HepG2 (cell line): Measurements from ENCODE around the gene DLG2. TPM values are rescaled to one million over a fixed set of nuclear protein-coding genes. Genes with fewer than 3 reads are reported as not detected.

Source experiments
- ATAC-seq: fragments of 200-7000 bp; cut with Tn5 transposase; 3 replicates; pipeline ENCODE4 v1.9.1; 2020; ENCODE audit warnings: mild to moderate bottlenecking, moderate library complexity
- BruUV-seq: library from RNA; stranded (reverse); fragments of 400-500 nt; replicated peaks from 2 replicates; lab custom pipeline; 2021; lab: Mats Ljungman, UMichigan
- CTCF ChIA-PET: fragments of 300-600 bp; formaldehyde crosslinking; extraction: SDS; loops from one replicate; lab custom pipeline; 2021; ENCODE audit warnings: low total read pairs, inconsistent platforms, low intra/inter-chr PET ratio; lab: Yijun Ruan, JAX
- POLR2A ChIA-PET: fragments of 350-600 bp; sonication (Branson Sonifier 250); formaldehyde crosslinking; loops from one replicate; lab custom pipeline; 2020; ENCODE audit warnings: antibody characterized with exemption, inconsistent platforms; lab: Yijun Ruan, JAX
- DNase-seq: peaks from one replicate; pipeline ENCODE4 v3.0.0-alpha.2; 2015; ENCODE audit warnings: low spot score
- FAIRE-seq: peaks from 3 replicates; lab custom pipeline; 2011; peaks lifted over from hg19 to GRCh38; lab: Jason Lieb, UNC
- H2AFZ ChIP-seq: one replicate; pipeline ENCODE4 v1.6.1; 2011; ENCODE audit warnings: low read length, inconsistent platforms
- H3K27ac ChIP-seq: fragments of 300-600 bp; 3 replicates; pipeline ENCODE4 v1.8.0; 2011; ENCODE audit warnings: mixed run types, mild to moderate bottlenecking, mixed read lengths, low read length, inconsistent platforms; ENCODE audit not compliant: insufficient read depth; ENCODE audit errors: extremely low read length
- H3K27me3 ChIP-seq, 2 experiments: fragments of 200-600 bp in 1 of 2; 2 replicates in 1 of 2; 3 replicates in 1 of 2; pipeline versions ENCODE4 v1.6.0 to v1.8.0; 2011; ENCODE audit warnings: low read length in 2 of 2, mild to moderate bottlenecking in 2 of 2, moderate library complexity in 2 of 2, inconsistent platforms in 1 of 2; ENCODE audit not compliant: insufficient read depth in 2 of 2, control insufficient read depth in 1 of 2
- H3K36me3 ChIP-seq, 2 experiments: fragments of 200-600 bp in 1 of 2; replicated peaks in 1 of 2; 2 replicates in 1 of 2; 3 replicates in 1 of 2; pipeline versions ENCODE4 v1.5.1 to v1.8.0; 2011; ENCODE audit warnings: low read length in 2 of 2, inconsistent platforms in 1 of 2; ENCODE audit not compliant: insufficient read depth in 2 of 2, control insufficient read depth in 1 of 2
- H3K4me1 ChIP-seq: 2 replicates; pipeline ENCODE4 v1.5.1; 2012; ENCODE audit warnings: low read length, inconsistent platforms; ENCODE audit not compliant: insufficient read depth
- H3K4me2 ChIP-seq: 2 replicates; pipeline ENCODE4 v1.6.0; 2011; ENCODE audit warnings: low read depth, low read length, inconsistent platforms
- H3K4me3 ChIP-seq, 3 experiments: fragments of 200-600 bp in 1 of 3; sonication (generic), shearing (Covaris generic) in 1 of 3; replicated peaks in 1 of 3; 2 replicates each; pipeline ENCODE4 v1.5.1; 2011 to 2016; ENCODE audit warnings: low read length in 3 of 3, inconsistent platforms in 2 of 3, low read depth in 2 of 3, mild to moderate bottlenecking in 2 of 3, control low read depth in 1 of 3, mixed read lengths in 1 of 3; ENCODE audit not compliant: insufficient read depth in 1 of 3
- H3K79me2 ChIP-seq: one replicate; pipeline ENCODE4 v1.6.1; 2011; ENCODE audit warnings: low read length, inconsistent platforms; ENCODE audit not compliant: insufficient read depth
- H3K9ac ChIP-seq: 2 replicates; pipeline ENCODE4 v1.6.0; 2011; ENCODE audit warnings: mild to moderate bottlenecking, low read depth, low read length, inconsistent platforms; ENCODE audit not compliant: insufficient read depth
- H3K9me3 ChIP-seq: 2 replicates; pipeline ENCODE4 v1.5.1; 2012; ENCODE audit warnings: mild to moderate bottlenecking, low read length
- H4K20me1 ChIP-seq: 2 replicates; pipeline ENCODE4 v1.6.0; 2011; ENCODE audit warnings: inconsistent platforms, mild to moderate bottlenecking, low read length, moderate library complexity; ENCODE audit not compliant: insufficient read depth
- BCLAF1 ChIP-seq: fragments of 450-650 bp; IDR thresholded peaks from 2 replicates; pipeline ENCODE4 v1.6.1; 2017; ENCODE audit warnings: mild to moderate bottlenecking
- HMG20B ChIP-seq: conservative IDR thresholded peaks from 2 replicates; pipeline ENCODE4 v1.6.1; 2016; ENCODE audit warnings: missing genetic modification reagents, missing compliant biosample characterization
- HNRNPLL ChIP-seq: fragments of 200-400 bp; formaldehyde crosslinking; IDR thresholded peaks from 2 replicates; pipeline ENCODE4 v1.6.1; 2017; ENCODE audit warnings: mild to moderate bottlenecking, low read depth, low read length; ENCODE audit not compliant: poor library complexity, severe bottlenecking
- JUN ChIP-seq: sonication (generic); formaldehyde crosslinking; IDR thresholded peaks from 2 replicates; pipeline ENCODE4 v1.4.0; 2020; ENCODE audit warnings: mild to moderate bottlenecking, missing genetic modification reagents
- NFYC ChIP-seq: IDR thresholded peaks from 2 replicates; pipeline ENCODE4 v1.6.1; 2016; ENCODE audit warnings: missing genetic modification reagents, missing compliant biosample characterization
- PAWR ChIP-seq: sonication (generic); formaldehyde crosslinking; IDR thresholded peaks from 2 replicates; pipeline ENCODE4 v1.4.0; 2020; ENCODE audit warnings: missing genetic modification reagents, mild to moderate bottlenecking, borderline replicate concordance
- RBAK ChIP-seq: sonication (generic); formaldehyde crosslinking; IDR thresholded peaks from 2 replicates; pipeline ENCODE4 v1.5.1; 2020; ENCODE audit warnings: mild to moderate bottlenecking, missing genetic modification reagents
- RBFOX2 ChIP-seq: fragments of 200-400 bp; formaldehyde crosslinking; IDR thresholded peaks from 2 replicates; pipeline ENCODE4 v1.6.1; 2017; ENCODE audit warnings: low read depth, mild to moderate bottlenecking, low read length
- TGIF2 ChIP-seq: IDR thresholded peaks from 2 replicates; pipeline ENCODE4 v1.6.1; 2016; ENCODE audit warnings: control low read depth, missing compliant biosample characterization
- ZBTB43 ChIP-seq: sonication (generic); formaldehyde crosslinking; conservative IDR thresholded peaks from 2 replicates; pipeline ENCODE4 v1.4.0; 2020; ENCODE audit warnings: missing genetic modification reagents
- ZNF101 ChIP-seq: sonication (generic); formaldehyde crosslinking; IDR thresholded peaks from 2 replicates; pipeline ENCODE4 v1.4.0; 2020; ENCODE audit warnings: mild to moderate bottlenecking, low read depth, missing genetic modification reagents, borderline replicate concordance
- ZNF329 ChIP-seq: sonication (generic); formaldehyde crosslinking; IDR thresholded peaks from 2 replicates; pipeline ENCODE4 v1.9.0; 2021; ENCODE audit warnings: low read depth, mild to moderate bottlenecking, missing genetic modification reagents
- ZNF576 ChIP-seq: sonication (generic); formaldehyde crosslinking; IDR thresholded peaks from 2 replicates; pipeline ENCODE4 v1.4.0; 2020; ENCODE audit warnings: mild to moderate bottlenecking, missing genetic modification reagents
- ZNF619 ChIP-seq: sonication (generic); formaldehyde crosslinking; IDR thresholded peaks from 2 replicates; pipeline ENCODE4 v1.4.0; 2020; ENCODE audit warnings: mild to moderate bottlenecking, missing genetic modification reagents
- ZNF703 ChIP-seq: sonication (generic); formaldehyde crosslinking; IDR thresholded peaks from 2 replicates; pipeline ENCODE4 v1.5.1; 2020; ENCODE audit warnings: missing genetic modification reagents, mild to moderate bottlenecking, moderate library complexity, borderline replicate concordance
- WGBS: methylation state at CpG from one replicate; pipeline ENCODE4 v1.1.6; 2017; ENCODE audit warnings: low lambda C conversion rate; 5-methylcytosine and 5-hydroxymethylcytosine counted together
- in situ Hi-C: cut with HindIII; loops from 2 replicates; pipeline ENCODE4 v1.10.0; 2017; ENCODE audit warnings: low pct_unique_long_range_greater_than_20kb; ENCODE audit not compliant: extremely low pct_ligation_motif_present
- intact Hi-C: fragments of 100-400 bp; cut with micrococcal nuclease; formaldehyde crosslinking; loops from one replicate; pipeline ENCODE4 v1.10.0; 2022; ENCODE audit not compliant: unreplicated experiment
- polyA plus RNA-seq, 8 experiments: library from polyadenylated mRNA; depleted of rRNA in 3 of 8; stranded (reverse) in 7 of 8; unstranded in 1 of 8; fragments of >200 nt; fragmentation: Illumina TruSeq in 4 of 8; extraction: Trizol in 4 of 8; gene quantifications; 2 replicates each; pipeline versions ENCODE4 v1.2.1 to v1.2.3, GENCODE V29; 2011 to 2016; ENCODE audit warnings: low read depth in 4 of 8, missing spikeins in 1 of 8, mixed read lengths in 1 of 8; ENCODE audit not compliant: insufficient read depth in 1 of 8
- total RNA-seq, 5 experiments: library from RNA; depleted of rRNA; stranded (reverse); fragments of >200 nt; fragmentation: Illumina TruSeq; extraction: Trizol; gene quantifications; 2 replicates each; pipeline ENCODE4 v1.2.3, GENCODE V29; 2016; ENCODE audit warnings: low read depth in 1 of 5

DLG2 gene
- total and polyA plus RNA-seq, 2 of the 13 experiments (the other 11 are each of a cell fraction or from before 2014, with no cell fraction given) = 0.46 to 1.0 TPM

GRCh38 chr11:85042361-85042760 is 584.8 kb downstream of the DLG2 start:
- ChIA-PET POLR2A (no interaction called here), CTCF (no interaction called here)
- Histone ChIP-seq H3K9me3 (no peaks in the 10 kb centered on the region), H3K36me3 (no peaks in the 10 kb centered on the region), H3K27ac (no peak overlapping the region), H2AFZ (no peak overlapping the region), H3K4me1 (no peaks in the 10 kb centered on the region), H3K4me3 (no peak overlapping the region), H4K20me1 (no peaks in the 10 kb centered on the region), H3K9ac (no peak overlapping the region), H3K27me3 (no peaks in the 10 kb centered on the region), H3K4me2 (no peak overlapping the region), H3K79me2 (no peaks in the 10 kb centered on the region)
- no TSS peak for BruUV-seq
- no peak for FAIRE-seq
- intact Hi-C loops (no loop called here), in situ Hi-C loops (no loop called here)
- no peak for ATAC-seq
- DNase-seq = no peak
- TF ChIP-seq NFYC = no peak
- TF ChIP-seq HMG20B = no peak
- no peak for TF ChIP-seq RBFOX2
- TF ChIP-seq ZNF101 (CRISPR knock-in tag) = no peak

GRCh38 chr11:85040166-85040565 is 587.0 kb downstream of the DLG2 start:
- Histone ChIP-seq H3K4me1 (no peaks in the 10 kb centered on the region), H2AFZ (no peak overlapping the region), H3K9me3 (no peaks in the 10 kb centered on the region), H3K4me3 (no peak overlapping the region), H3K79me2 (no peaks in the 10 kb centered on the region), H3K36me3 (no peaks in the 10 kb centered on the region), H4K20me1 (no peaks in the 10 kb centered on the region), H3K4me2 (no peak overlapping the region), H3K27me3 (no peaks in the 10 kb centered on the region), H3K9ac (no peak overlapping the region), H3K27ac (no peak overlapping the region)
- FAIRE-seq (no peak), DNase-seq (no peak), ATAC-seq (no peak)
- intact Hi-C loops = no loop called here
- ChIA-PET POLR2A (no interaction called here), CTCF (no interaction called here)
- 0% methylated on average over 2 of the region's 2 CpGs for WGBS
- no TSS peak for BruUV-seq
- in situ Hi-C loops = no loop called here
- no peak for TF ChIP-seq TGIF2 (CRISPR knock-in tag)
- no peak for TF ChIP-seq ZNF576 (CRISPR knock-in tag)
- TF ChIP-seq PAWR (CRISPR knock-in tag) = no peak
- no peak for TF ChIP-seq HNRNPLL
- no peak for TF ChIP-seq RBAK
- TF ChIP-seq JUN (CRISPR knock-in tag) = no peak
- TF ChIP-seq ZNF329 (CRISPR knock-in tag) = no peak
- no peak for TF ChIP-seq BCLAF1
- TF ChIP-seq ZBTB43 (CRISPR knock-in tag) = no peak
- no peak for TF ChIP-seq ZNF619 (CRISPR knock-in tag)
- TF ChIP-seq ZNF703 (CRISPR knock-in tag) = no peak
